GM18858 (cell line): ENCODE measurements around the gene COL1A2.

Source experiments
- ATAC-seq: cut with Tn5 transposase; IDR thresholded peaks from one replicate; pipeline ENCODE4 v1.9.1; 2021; ENCODE audit not compliant: unreplicated experiment

Gene COL1A2

GRCh38 chr7:94432817-94433216, 38.1 kb downstream of the COL1A2 start:
- ATAC-seq, result no peak

GRCh38 chr7:94433224-94433623, 38.5 kb downstream of the COL1A2 start:
- no peak for ATAC-seq

- no peak for ATAC-seq
Observed at GRCh38 chr7:94434042-94434441, 39.3 kb downstream of the COL1A2 start.

GRCh38 chr7:94436018-94436604, 41.4 kb downstream of the COL1A2 start:
- ATAC-seq, result peak; percentile 94

GRCh38 chr7:94436700-94437099, 42.0 kb downstream of the COL1A2 start:
- no peak for ATAC-seq

GRCh38 chr7:94439893-94440381, 45.2 kb downstream of the COL1A2 start:
- no peak for ATAC-seq

GRCh38 chr7:94440451-94441039, 45.9 kb downstream of the COL1A2 start:
- ATAC-seq, result no peak

- no peak for ATAC-seq
Observed at GRCh38 chr7:94441138-94441537, 46.4 kb downstream of the COL1A2 start.

GRCh38 chr7:94442639-94443038, 47.9 kb downstream of the COL1A2 start:
- no peak for ATAC-seq

- no peak for ATAC-seq
Observed at GRCh38 chr7:94444813-94445212, 50.1 kb downstream of the COL1A2 start.

- no peak for ATAC-seq
Observed at GRCh38 chr7:94445696-94446194, 51.0 kb downstream of the COL1A2 start.

GRCh38 chr7:94446308-94446707, 51.6 kb downstream of the COL1A2 start:
- ATAC-seq, result no peak

- ATAC-seq, result peak; percentile 66
Observed at GRCh38 chr7:94449151-94449725, 54.5 kb downstream of the COL1A2 start.

- ATAC-seq, result no peak
Observed at GRCh38 chr7:94450044-94450697, 55.5 kb downstream of the COL1A2 start.

GRCh38 chr7:94451187-94451586, 56.5 kb downstream of the COL1A2 start:
- ATAC-seq, result no peak

GRCh38 chr7:94452239-94452638, 57.5 kb downstream of the COL1A2 start:
- ATAC-seq, result no peak

GRCh38 chr7:94453898-94454297, 59.2 kb downstream of the COL1A2 start:
- ATAC-seq, result no peak

GRCh38 chr7:94458041-94458440, 63.3 kb downstream of the COL1A2 start:
- no peak for ATAC-seq

- no peak for ATAC-seq
Observed at GRCh38 chr7:94466516-94466915, 71.8 kb downstream of the COL1A2 start.

GRCh38 chr7:94471604-94472003, 76.9 kb downstream of the COL1A2 start:
- no peak for ATAC-seq

- peak; percentile 56 for ATAC-seq
Observed at GRCh38 chr7:94472608-94473007, 77.9 kb downstream of the COL1A2 start.
